Esophagus (tissue), 2 donors: ENCODE measurements around the gene PLXNA1. TPM values are rescaled to one million over a fixed set of nuclear protein-coding genes. Genes with fewer than 3 reads are reported as not detected.

Experiments used
- H3K27ac ChIP-seq, 2 donors: one replicate each; pipeline ENCODE4 v1.5.1; 2013; ENCODE audit warnings: low read depth in 2 of 2, mild to moderate bottlenecking in 2 of 2, inconsistent platforms in 1 of 2, low read length in 1 of 2, moderate library complexity in 1 of 2
- H3K27me3 ChIP-seq, 2 donors: one replicate each; pipeline ENCODE4 v1.6.1; 2013; ENCODE audit warnings: low read length in 2 of 2, control low read depth in 1 of 2, mild to moderate bottlenecking in 1 of 2; ENCODE audit not compliant: insufficient read depth in 2 of 2, control insufficient read depth in 1 of 2
- H3K36me3 ChIP-seq, 2 donors: one replicate each; pipeline ENCODE4 v1.6.1; 2013; ENCODE audit warnings: low read length in 1 of 2; ENCODE audit not compliant: control insufficient read depth in 2 of 2, insufficient read depth in 2 of 2
- H3K4me1 ChIP-seq, 2 donors: one replicate each; pipeline ENCODE4 v1.6.1; 2013; ENCODE audit warnings: low read length in 1 of 2; ENCODE audit not compliant: control insufficient read depth in 2 of 2, insufficient read depth in 2 of 2
- H3K4me3 ChIP-seq, 2 donors: one replicate each; pipeline ENCODE4 v1.5.1; 2013; ENCODE audit warnings: low read length in 2 of 2, mild to moderate bottlenecking in 2 of 2, low read depth in 1 of 2, moderate library complexity in 1 of 2
- H3K9me3 ChIP-seq, 2 donors: one replicate each; pipeline ENCODE4 v1.6.1; 2013; ENCODE audit warnings: mild to moderate bottlenecking in 2 of 2, low read depth in 1 of 2, low read length in 1 of 2, moderate library complexity in 1 of 2; ENCODE audit not compliant: control insufficient read depth in 2 of 2, insufficient read depth in 1 of 2
- WGBS, 2 donors: extraction: QIAGEN DNeasy Blood & Tissue Kit; methylation state at CpG; one replicate each; pipeline ENCODE4 v1.1.7; 2013; 5-methylcytosine and 5-hydroxymethylcytosine counted together
- polyA plus RNA-seq, 2 donors: library from polyadenylated mRNA; stranded (reverse); fragments of 200-250 nt; gene quantifications; one replicate each; pipeline ENCODE4 v1.2.3, GENCODE V29; 2013
- donor health status: healthy with polysubstance abuse.
- donor health status: Bipolar disorder and iron deficiency.

Gene PLXNA1
- polyA plus RNA-seq, 2 donors: 7.9 to 13.6 TPM

- 51 to 76% methylated on average over 8 of the region's 8 CpGs for WGBS, 2 donors
- peaks cover 9 to 66% of the 10 kb centered on the region in 2 donors for H3K36me3 ChIP-seq
- H3K4me1 ChIP-seq: peaks cover 3 to 7% of the 10 kb centered on the region in 2 donors
- no peaks in the 10 kb centered on the region for H3K27me3 ChIP-seq
- no peak overlapping the region for H3K4me3 ChIP-seq
- H3K9me3 ChIP-seq: no peaks in the 10 kb centered on the region
- H3K27ac ChIP-seq: no peak overlapping the region
These were observed 36.5 kb downstream of the PLXNA1 start for GRCh38 chr3:127019449-127019848.

GRCh38 chr3:127020543-127020942 lies 37.6 kb downstream of the PLXNA1 start:
- no peak overlapping the region for H3K4me3 ChIP-seq
- H3K36me3 ChIP-seq: peaks cover 9 to 63% of the 10 kb centered on the region in 2 donors
- WGBS, 2 donors: 80 to 86% methylated on average over 13 of the region's 13 CpGs
- H3K9me3 ChIP-seq: no peaks in the 10 kb centered on the region
- no peaks in the 10 kb centered on the region for H3K27me3 ChIP-seq
- H3K27ac ChIP-seq: no peak overlapping the region
- peaks cover 3 to 7% of the 10 kb centered on the region in 2 donors for H3K4me1 ChIP-seq

GRCh38 chr3:127022849-127023248 lies 39.9 kb downstream of the PLXNA1 start:
- Histone ChIP-seq H3K27me3 (no peaks in the 10 kb centered on the region), H3K9me3 (no peaks in the 10 kb centered on the region), H3K36me3 (peaks cover 4 to 59% of the 10 kb centered on the region in 2 donors), H3K4me3 (no peak overlapping the region), H3K27ac (no peak overlapping the region), H3K4me1 (peaks cover 3 to 7% of the 10 kb centered on the region in 2 donors)
- 84 to 85% methylated on average over 6 to 7 of the region's 7 CpGs for WGBS, 2 donors

GRCh38 chr3:127025456-127025855 lies 42.5 kb downstream of the PLXNA1 start:
- Histone ChIP-seq H3K27me3 (no peaks in the 10 kb centered on the region), H3K4me3 (no peak overlapping the region), H3K36me3 (peaks cover 9 to 65% of the 10 kb centered on the region in 2 donors), H3K9me3 (no peaks in the 10 kb centered on the region), H3K27ac (no peak overlapping the region), H3K4me1 (no peaks in the 10 kb centered on the region)
- 49 to 61% methylated on average over 3 of the region's 3 CpGs for WGBS, 2 donors

GRCh38 chr3:127026036-127026435 lies 43.1 kb downstream of the PLXNA1 start:
- H3K9me3 ChIP-seq: no peaks in the 10 kb centered on the region
- H3K4me1 ChIP-seq: no peaks in the 10 kb centered on the region
- H3K27ac ChIP-seq: no peak overlapping the region
- H3K4me3 ChIP-seq: no peak overlapping the region
- no peaks in the 10 kb centered on the region for H3K27me3 ChIP-seq
- 83% methylated on average over 5 of the region's 5 CpGs for WGBS, 2 donors
- peaks cover 15 to 66% of the 10 kb centered on the region in 2 donors for H3K36me3 ChIP-seq

GRCh38 chr3:127026661-127027060 lies 43.7 kb downstream of the PLXNA1 start:
- H3K4me1 ChIP-seq: no peaks in the 10 kb centered on the region
- peaks cover 17 to 66% of the 10 kb centered on the region in 2 donors for H3K36me3 ChIP-seq
- H3K27me3 ChIP-seq: no peaks in the 10 kb centered on the region
- WGBS, 2 donors: 88 to 92% methylated on average over 7 of the region's 7 CpGs
- H3K4me3 ChIP-seq: no peak overlapping the region
- H3K9me3 ChIP-seq: no peaks in the 10 kb centered on the region
- H3K27ac ChIP-seq: no peak overlapping the region

GRCh38 chr3:127027061-127027735 lies 44.3 kb downstream of the PLXNA1 start:
- no peaks in the 10 kb centered on the region for H3K4me1 ChIP-seq

GRCh38 chr3:127027811-127028548 lies 45.1 kb downstream of the PLXNA1 start:
- Histone ChIP-seq H3K4me1 (no peaks in the 10 kb centered on the region), H3K27ac (no peak overlapping the region), H3K27me3 (no peaks in the 10 kb centered on the region), H3K9me3 (no peaks in the 10 kb centered on the region), H3K4me3 (no peak overlapping the region), H3K36me3 (peaks cover 23 to 66% of the 10 kb centered on the region in 2 donors)
- WGBS, 2 donors: 89 to 90% methylated on average over 29 of the region's 29 CpGs

More at GRCh38 chr3:127027061-127027735, 44.3 kb downstream of the PLXNA1 start:
- Histone ChIP-seq H3K27me3 (no peaks in the 10 kb centered on the region), H3K36me3 (peaks cover 20 to 66% of the 10 kb centered on the region in 2 donors), H3K4me3 (no peak overlapping the region), H3K9me3 (no peaks in the 10 kb centered on the region), H3K27ac (no peak overlapping the region)
- WGBS, 2 donors: 97 to 99% methylated on average over 21 of the region's 21 CpGs

- WGBS, 2 donors: 93% methylated on average over 30 of the region's 30 CpGs
- H3K27ac ChIP-seq: no peak overlapping the region
- no peaks in the 10 kb centered on the region for H3K9me3 ChIP-seq
- H3K36me3 ChIP-seq: peaks cover 24 to 70% of the 10 kb centered on the region in 2 donors
- no peak overlapping the region for H3K4me3 ChIP-seq
- H3K4me1 ChIP-seq: no peaks in the 10 kb centered on the region
- no peaks in the 10 kb centered on the region for H3K27me3 ChIP-seq
These were observed 46.1 kb downstream of the PLXNA1 start for GRCh38 chr3:127028781-127029657.
